Fibroblast of the aortic adventitia (primary cell): ENCODE measurements around the gene DMD. TPM values are rescaled to one million over a fixed set of nuclear protein-coding genes. Genes with fewer than 3 reads are reported as not detected.

Source experiments
- DNase-seq: peaks from one replicate; pipeline ENCODE4 v3.0.0-alpha.2; 2010; ENCODE audit warnings: low read depth
- H3K4me3 ChIP-seq: 2 replicates; pipeline ENCODE4 v1.5.1; 2011; ENCODE audit warnings: low read depth, mild to moderate bottlenecking, control low read depth, low read length, moderate library complexity
- total RNA-seq: library from RNA; depleted of rRNA; stranded (reverse); fragments of >200 nt; gene quantifications from 2 replicates; pipeline ENCODE4 v1.2.3, GENCODE V29; 2012; ENCODE audit warnings: low replicate concordance
- TF ChIP-seq, protein P1 (sequence below): IDR thresholded peaks from 2 replicates; pipeline ENCODE4 v1.5.1; 2011; ENCODE audit warnings: mild to moderate bottlenecking, low read length, control low read depth, inconsistent platforms; ENCODE audit not compliant: insufficient read depth

The DMD gene
- total RNA-seq, 1 donor = 10.3 TPM

- no peak overlapping the region for H3K4me3 ChIP-seq
- DNase-seq = no peak
- TF ChIP-seq, protein P1, sequence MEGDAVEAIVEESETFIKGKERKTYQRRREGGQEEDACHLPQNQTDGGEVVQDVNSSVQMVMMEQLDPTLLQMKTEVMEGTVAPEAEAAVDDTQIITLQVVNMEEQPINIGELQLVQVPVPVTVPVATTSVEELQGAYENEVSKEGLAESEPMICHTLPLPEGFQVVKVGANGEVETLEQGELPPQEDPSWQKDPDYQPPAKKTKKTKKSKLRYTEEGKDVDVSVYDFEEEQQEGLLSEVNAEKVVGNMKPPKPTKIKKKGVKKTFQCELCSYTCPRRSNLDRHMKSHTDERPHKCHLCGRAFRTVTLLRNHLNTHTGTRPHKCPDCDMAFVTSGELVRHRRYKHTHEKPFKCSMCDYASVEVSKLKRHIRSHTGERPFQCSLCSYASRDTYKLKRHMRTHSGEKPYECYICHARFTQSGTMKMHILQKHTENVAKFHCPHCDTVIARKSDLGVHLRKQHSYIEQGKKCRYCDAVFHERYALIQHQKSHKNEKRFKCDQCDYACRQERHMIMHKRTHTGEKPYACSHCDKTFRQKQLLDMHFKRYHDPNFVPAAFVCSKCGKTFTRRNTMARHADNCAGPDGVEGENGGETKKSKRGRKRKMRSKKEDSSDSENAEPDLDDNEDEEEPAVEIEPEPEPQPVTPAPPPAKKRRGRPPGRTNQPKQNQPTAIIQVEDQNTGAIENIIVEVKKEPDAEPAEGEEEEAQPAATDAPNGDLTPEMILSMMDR = no peak
Observed at GRCh38 chrX:32929040-32929439, 282.3 kb downstream of the DMD start.

DNA sequence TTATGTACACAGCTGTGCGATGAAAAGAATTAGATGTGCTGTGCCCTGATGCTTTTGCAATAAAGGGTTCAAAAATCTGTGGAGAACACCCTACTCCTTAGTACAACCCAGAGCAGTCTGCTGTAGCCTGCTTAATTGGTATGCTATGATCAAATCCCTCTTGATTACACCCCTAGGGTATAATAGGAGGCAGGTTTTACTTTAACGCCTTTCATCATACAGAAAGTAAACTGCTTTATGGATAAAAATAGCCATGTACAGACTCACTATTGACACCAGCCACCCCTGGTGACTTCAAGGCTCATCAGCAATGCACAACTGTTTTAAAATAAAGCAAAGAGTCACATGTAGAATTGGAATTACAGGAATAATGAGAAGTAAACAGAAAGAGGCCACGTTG, 315.3 kb downstream of the DMD start:
- no peak for DNase-seq
- TF ChIP-seq, protein P1 = no peak

DNA sequence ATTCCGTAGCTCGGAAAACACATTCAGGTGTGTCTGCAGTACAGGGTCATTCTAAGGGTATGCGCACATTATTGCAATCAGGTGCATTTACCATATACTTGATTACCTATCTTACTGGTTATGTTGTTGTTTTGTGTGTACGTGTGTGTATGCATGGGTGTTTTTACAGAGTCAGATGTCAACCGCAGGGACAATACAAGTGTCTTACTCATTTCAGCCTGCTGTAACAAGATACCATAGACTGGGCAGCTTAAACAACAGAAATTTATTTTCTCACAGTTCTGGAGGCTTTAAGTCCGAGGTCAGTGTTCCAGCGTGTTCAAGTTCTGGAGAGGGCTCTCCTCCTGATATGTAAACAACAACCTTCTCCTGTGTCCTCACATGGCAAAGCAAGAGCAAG, 316.7 kb downstream of the DMD start:
- no peak for DNase-seq
- no peak overlapping the region for H3K4me3 ChIP-seq
- TF ChIP-seq, protein P1 = no peak

More for the DNA sequence above, 315.3 kb downstream of the DMD start:
- H3K4me3 ChIP-seq = no peak overlapping the region

DNA sequence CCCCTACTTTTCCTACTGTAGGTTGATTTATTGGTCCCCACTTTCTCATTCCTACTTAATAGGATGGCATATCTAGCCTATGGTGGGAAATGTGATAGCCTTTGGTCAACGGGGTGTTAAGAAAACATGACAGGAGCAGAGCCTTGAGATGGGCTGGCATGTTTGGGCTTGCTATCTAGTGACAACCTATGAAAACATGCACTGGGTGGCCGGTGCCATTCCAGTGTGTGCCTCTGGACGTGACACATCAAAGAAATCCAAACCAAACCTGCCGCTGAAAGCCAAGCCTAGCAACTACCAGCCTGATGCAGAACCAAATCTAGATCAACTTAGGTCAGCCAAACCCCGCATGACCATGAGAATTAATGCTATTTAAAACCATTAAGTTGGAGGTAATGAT, 317.6 kb downstream of the DMD start:
- TF ChIP-seq, protein P1 = no peak
- DNase-seq = no peak

GRCh38 chrX:32877592-32877991, 333.8 kb downstream of the DMD start:
- no peak overlapping the region for H3K4me3 ChIP-seq
- no peak for DNase-seq
- TF ChIP-seq, protein P1 = no peak

More for the DNA sequence above, 317.6 kb downstream of the DMD start:
- no peak overlapping the region for H3K4me3 ChIP-seq

GRCh38 chrX:32874839-32875238, 336.5 kb downstream of the DMD start:
- TF ChIP-seq, protein P1 = no peak
- no peak overlapping the region for H3K4me3 ChIP-seq
- no peak for DNase-seq

- DNase-seq = no peak
- no peak overlapping the region for H3K4me3 ChIP-seq
- TF ChIP-seq, protein P1 = no peak
Observed at GRCh38 chrX:32873786-32874185, 337.6 kb downstream of the DMD start.
